ENCODE measurements around the gene SCO2.
A peak's percentile ranks its signal among the peaks of the same experiment; 100 is the strongest.

GRCh38 chr22:50525858-50526107, 385 bp upstream of the SCO2 start:
- TF ChIP-seq CTCF (IDR thresholded peaks at IDR 0.05), result peak in 1 of 6 experiments; percentile 16
- no peak for TF ChIP-seq POLR2A (IDR thresholded peaks at IDR 0.05)
